ENCODE data around the gene DTNA.
"Not testable (repeated sequence)": the region's sequence is repeated elsewhere in the genome, so short reads cannot be mapped to it uniquely, and the experiment has no call there.

Gene DTNA

GRCh38 chr18:34909637-34910364 is 199.7 kb downstream of the DTNA start:
- H3K4me3 ChIP-seq (ENCODE audit: low read length), result no peak overlapping the region
- TF ChIP-seq CTCF (conservative IDR thresholded peaks at IDR 0.05; ENCODE audit: low read depth, low read length), result no peak
- no peak for DNase-seq (ENCODE audit: low read depth)

- no peak overlapping the region for H3K4me3 ChIP-seq (ENCODE audit: low read length)
- DNase-seq (ENCODE audit: low read depth), result no peak
- no peak for TF ChIP-seq CTCF (conservative IDR thresholded peaks at IDR 0.05; ENCODE audit: low read depth, low read length)
Measured at GRCh38 chr18:34911081-34911480, 201.0 kb downstream of the DTNA start.

- TF ChIP-seq CTCF (conservative IDR thresholded peaks at IDR 0.05; ENCODE audit: low read depth, low read length), result no peak
- DNase-seq (ENCODE audit: low read depth), result no peak
- no peak overlapping the region for H3K4me3 ChIP-seq (ENCODE audit: low read length)
Measured at GRCh38 chr18:34911661-34912384, 201.7 kb downstream of the DTNA start.

- H3K4me3 ChIP-seq (ENCODE audit: low read length), result no peak overlapping the region
- no peak for DNase-seq (ENCODE audit: low read depth)
- TF ChIP-seq CTCF (conservative IDR thresholded peaks at IDR 0.05; ENCODE audit: low read depth, low read length), result no peak
Measured at GRCh38 chr18:34913837-34914661, 204.0 kb downstream of the DTNA start.

GRCh38 chr18:34915046-34915445 is 204.9 kb downstream of the DTNA start:
- TF ChIP-seq CTCF (conservative IDR thresholded peaks at IDR 0.05; ENCODE audit: low read depth, low read length), result no peak
- H3K4me3 ChIP-seq (ENCODE audit: low read length), result no peak overlapping the region
- DNase-seq (ENCODE audit: low read depth), result no peak

- DNase-seq (ENCODE audit: low read depth); H3K4me3 ChIP-seq (ENCODE audit: low read length): not testable (repeated sequence)
Measured at GRCh38 chr18:34916539-34916938, 206.4 kb downstream of the DTNA start.

GRCh38 chr18:34918856-34919255 is 208.8 kb downstream of the DTNA start:
- TF ChIP-seq CTCF (conservative IDR thresholded peaks at IDR 0.05; ENCODE audit: low read depth, low read length), result no peak
- no peak for DNase-seq (ENCODE audit: low read depth)
- H3K4me3 ChIP-seq (ENCODE audit: low read length), result no peak overlapping the region

All from retinal pigment epithelial cell (primary cell).